Subcutaneous adipose tissue (tissue), 4 donors: ENCODE results near the gene CIT. TPM values are rescaled to one million over a fixed set of nuclear protein-coding genes. Genes with fewer than 3 reads are reported as not detected.

ENCODE experiments used
- total RNA-seq, 4 donors: library from RNA; depleted of rRNA; stranded (reverse); fragments of >200 nt; gene quantifications; one replicate each; pipeline ENCODE4 v1.1.0, GENCODE V29; 2016
- TF ChIP-seq, protein P1 (sequence below): fragments of 450-650 bp; IDR thresholded peaks from one replicate; pipeline ENCODE4 v1.5.1; 2016; ENCODE audit warnings: low read depth, mild to moderate bottlenecking, control low read depth, antibody characterized with exemption, moderate library complexity

CIT gene
- total RNA-seq, 4 donors from 2014 or later = 1.3 to 5.3 (median 5.1) TPM

DNA sequence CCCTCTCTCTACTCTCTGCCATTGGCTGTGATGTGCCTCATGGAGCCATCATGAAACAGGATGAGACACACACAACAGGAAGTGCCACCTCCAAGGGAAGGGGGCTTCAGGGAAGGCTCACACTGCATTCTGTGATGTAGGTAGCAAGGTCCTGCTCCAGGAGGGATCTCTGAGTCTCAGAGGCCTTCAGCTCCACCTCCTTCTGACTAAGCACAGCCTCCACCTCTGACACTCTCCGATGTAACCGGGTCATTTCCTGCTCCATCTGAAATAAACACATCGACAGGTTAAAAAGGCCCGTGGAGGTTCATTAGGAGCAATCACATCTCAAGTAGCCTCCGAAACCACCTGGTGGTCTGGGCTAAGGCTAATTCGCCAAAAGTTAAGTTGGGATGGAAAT is 93.3 kb downstream of the CIT start:
- TF ChIP-seq, protein P1, sequence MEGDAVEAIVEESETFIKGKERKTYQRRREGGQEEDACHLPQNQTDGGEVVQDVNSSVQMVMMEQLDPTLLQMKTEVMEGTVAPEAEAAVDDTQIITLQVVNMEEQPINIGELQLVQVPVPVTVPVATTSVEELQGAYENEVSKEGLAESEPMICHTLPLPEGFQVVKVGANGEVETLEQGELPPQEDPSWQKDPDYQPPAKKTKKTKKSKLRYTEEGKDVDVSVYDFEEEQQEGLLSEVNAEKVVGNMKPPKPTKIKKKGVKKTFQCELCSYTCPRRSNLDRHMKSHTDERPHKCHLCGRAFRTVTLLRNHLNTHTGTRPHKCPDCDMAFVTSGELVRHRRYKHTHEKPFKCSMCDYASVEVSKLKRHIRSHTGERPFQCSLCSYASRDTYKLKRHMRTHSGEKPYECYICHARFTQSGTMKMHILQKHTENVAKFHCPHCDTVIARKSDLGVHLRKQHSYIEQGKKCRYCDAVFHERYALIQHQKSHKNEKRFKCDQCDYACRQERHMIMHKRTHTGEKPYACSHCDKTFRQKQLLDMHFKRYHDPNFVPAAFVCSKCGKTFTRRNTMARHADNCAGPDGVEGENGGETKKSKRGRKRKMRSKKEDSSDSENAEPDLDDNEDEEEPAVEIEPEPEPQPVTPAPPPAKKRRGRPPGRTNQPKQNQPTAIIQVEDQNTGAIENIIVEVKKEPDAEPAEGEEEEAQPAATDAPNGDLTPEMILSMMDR = no peak

DNA sequence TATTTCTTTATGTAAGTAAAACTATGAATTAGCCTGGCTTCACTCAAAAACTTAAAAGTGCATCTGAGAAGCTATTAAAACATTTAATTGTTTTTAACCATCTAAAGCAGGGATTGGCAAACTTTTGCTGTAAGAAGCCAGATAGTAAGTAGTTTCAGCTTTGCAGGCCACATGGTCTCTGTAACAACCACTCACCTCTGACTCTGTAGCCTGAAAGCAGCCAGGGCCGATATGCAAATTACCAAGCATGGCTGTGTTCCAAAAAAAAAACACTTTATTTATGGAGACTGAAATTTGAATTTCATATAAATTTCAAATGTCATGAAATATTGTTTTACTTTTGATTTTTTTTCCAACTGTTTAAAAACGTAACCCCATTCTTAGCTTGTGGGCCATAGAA is 95.3 kb downstream of the CIT start:
- TF ChIP-seq, protein P1 = no peak

DNA sequence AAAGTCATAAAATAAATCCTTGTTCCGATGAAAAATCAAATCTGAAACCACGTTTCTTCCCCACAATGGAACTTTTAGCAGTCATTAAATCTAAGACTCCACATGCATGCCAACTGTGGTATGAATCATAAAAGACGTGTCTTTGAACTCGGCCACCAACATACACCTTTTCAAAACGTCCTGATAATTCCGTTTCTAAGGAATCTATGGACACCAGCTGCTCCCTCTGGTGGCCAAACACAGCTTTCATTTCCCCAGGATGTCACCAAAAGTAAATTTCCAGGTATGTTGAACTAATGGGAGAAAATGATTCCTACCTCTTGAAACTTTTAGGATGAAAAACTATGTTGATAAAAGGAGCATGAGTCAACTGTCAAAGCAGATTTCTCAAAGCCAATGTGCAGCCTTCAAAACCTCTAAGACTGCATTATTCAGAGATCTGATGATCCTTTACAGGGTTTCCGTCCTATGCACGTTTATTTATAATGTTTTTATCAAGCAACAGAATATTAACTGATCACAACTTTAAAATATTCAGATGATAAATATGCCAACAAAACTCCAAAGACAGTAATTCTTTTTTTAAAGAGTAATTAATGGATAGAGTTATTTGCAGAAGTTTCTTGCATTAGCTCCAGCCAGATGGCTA is 96.2 kb downstream of the CIT start:
- TF ChIP-seq, protein P1 = no peak

DNA sequence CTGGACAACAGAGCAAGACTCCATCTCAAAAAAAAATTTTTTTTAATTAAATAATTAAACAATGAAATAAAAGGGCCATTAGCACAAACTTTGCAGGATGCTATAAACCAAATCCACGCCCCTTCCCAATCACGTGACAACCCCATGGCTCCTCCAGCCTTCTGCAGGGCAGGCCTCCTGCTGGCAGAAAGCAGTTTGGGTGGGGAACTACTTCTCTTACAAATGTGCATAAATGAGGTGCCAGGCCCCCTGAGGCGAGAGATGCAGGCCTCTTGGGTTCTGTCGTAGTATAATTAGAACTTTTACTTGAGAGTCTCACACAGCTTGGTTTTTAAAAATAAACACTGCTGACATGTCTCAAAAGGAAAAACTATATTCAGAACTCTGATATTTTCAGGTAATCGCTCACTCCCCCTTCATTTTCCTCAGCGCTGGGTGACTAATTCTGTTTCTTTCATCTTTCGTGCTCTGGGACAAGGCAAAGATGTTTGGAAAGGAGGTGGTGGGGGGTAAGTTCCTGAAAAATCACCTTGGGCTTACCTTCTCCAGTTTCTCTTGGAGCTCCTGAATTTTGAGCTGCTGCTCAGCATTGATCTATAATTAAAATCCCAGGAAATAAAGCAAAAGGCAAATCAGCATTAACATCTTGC is 101.7 kb downstream of the CIT start:
- TF ChIP-seq, protein P1 = no peak

DNA sequence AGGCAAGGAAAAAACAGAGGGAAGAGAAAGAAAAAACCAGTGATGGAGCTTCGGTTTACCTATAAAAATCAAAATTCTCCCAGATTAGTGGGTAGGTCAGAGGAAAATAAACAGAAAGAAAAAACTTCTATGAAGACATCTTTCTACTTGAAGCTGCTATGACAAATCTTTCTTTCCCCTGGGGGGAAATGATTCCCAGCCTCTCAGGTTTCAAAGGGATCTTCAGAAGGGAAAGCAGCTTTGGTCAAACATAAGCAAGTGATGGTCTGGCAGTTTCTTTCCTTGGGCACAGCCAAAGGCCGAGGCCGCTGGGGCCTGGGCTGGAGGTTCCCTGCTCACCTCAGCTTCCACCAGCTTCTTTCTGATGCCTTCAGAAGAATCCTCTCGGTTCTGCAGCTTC is 104.7 kb downstream of the CIT start:
- TF ChIP-seq, protein P1 = no peak

DNA sequence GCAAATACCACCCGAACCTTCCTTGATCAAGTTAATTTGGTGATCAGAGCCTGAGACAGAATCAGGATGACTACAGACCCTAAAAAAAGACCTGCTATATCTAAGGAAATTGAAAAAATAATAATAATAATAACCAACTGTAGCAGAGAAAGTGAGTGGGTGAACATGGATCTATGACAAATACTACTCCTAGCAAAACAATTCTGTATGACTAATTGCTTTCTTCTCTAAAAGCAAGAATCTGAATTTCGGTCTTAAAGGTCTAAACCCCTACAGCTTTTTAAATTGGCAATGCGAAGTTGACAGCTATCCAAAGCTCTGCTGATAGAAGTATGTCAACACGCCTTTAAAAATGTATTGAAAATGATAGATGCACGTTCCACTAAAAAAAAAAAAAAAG is 107.0 kb downstream of the CIT start:
- TF ChIP-seq, protein P1 = no peak

DNA sequence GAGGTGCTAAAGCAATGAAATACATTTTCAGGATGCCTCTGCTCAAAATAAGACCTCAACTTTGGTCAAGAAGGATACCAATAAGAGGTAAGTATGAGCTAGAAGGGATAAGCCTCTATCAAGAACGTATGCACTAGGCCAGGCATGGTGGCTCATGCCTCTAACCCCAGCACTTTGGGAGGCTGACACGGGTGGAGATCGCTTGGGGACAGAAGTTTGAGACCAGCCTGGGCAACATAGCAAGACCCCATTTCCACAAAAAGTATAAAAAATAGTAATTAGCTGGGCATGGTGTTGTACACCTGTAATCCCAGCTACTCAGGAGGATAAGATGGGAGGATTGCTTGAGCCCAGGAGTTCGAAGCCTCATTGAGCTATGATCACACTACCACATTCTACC is 114.5 kb downstream of the CIT start:
- TF ChIP-seq, protein P1 = no peak
